Ovary (tissue), 9 donors: ENCODE results near the gene SNTA1. TPM values are rescaled to one million over a fixed set of nuclear protein-coding genes. Genes with fewer than 3 reads are reported as not detected.

Source experiments
- DNase-seq, 5 donors: peaks; one replicate each; pipeline ENCODE4 v3.0.0-alpha.2; 2019 to 2020
- H3K27ac ChIP-seq, 2 donors: fragments of 200-600 bp; one replicate each; pipeline versions ENCODE4 v1.5.1 to v1.8.0; 2019 to 2022
- H3K27me3 ChIP-seq: fragments of 200-600 bp; one replicate; pipeline ENCODE4 v1.8.0; 2022
- H3K36me3 ChIP-seq: fragments of 200-600 bp; sonication (generic); one replicate; pipeline ENCODE4 v1.5.1; 2019
- H3K4me1 ChIP-seq: one replicate; pipeline ENCODE4 v1.8.1; 2013; ENCODE audit warnings: mild to moderate bottlenecking, moderate library complexity; ENCODE audit not compliant: insufficient read depth
- H3K4me3 ChIP-seq: fragments of 200-600 bp; sonication (generic); one replicate; pipeline ENCODE4 v1.5.1; 2017
- H3K9me3 ChIP-seq, 2 donors: fragments of 200-600 bp in 1 of 2; sonication (generic) in 1 of 2; one replicate each; pipeline versions ENCODE4 v1.5.1 to v1.8.1; 2013 to 2019; ENCODE audit warnings: mild to moderate bottlenecking in 1 of 2, moderate library complexity in 1 of 2
- CTCF ChIP-seq, 3 donors: fragments of 450-650 bp in 2 of 3; fragments of 200-600 bp in 1 of 3; IDR thresholded peaks; one replicate each; pipeline versions ENCODE4 v1.5.1 to v1.8.0; 2016 to 2022; ENCODE audit warnings: antibody characterized with exemption in 3 of 3, mild to moderate bottlenecking in 1 of 3
- EP300 ChIP-seq: sonication (generic); formaldehyde crosslinking; IDR thresholded peaks from one replicate; pipeline ENCODE4 v1.6.1; 2017; ENCODE audit warnings: antibody characterized with exemption
- POLR2A ChIP-seq: fragments of 450-650 bp; IDR thresholded peaks from one replicate; pipeline ENCODE4 v1.6.1; 2017; ENCODE audit warnings: antibody characterized with exemption, mild to moderate bottlenecking, moderate library complexity
- WGBS, 3 donors: extraction: QIAGEN DNeasy Blood & Tissue Kit in 1 of 3; methylation state at CpG; one replicate each; pipeline versions ENCODE4 v1.1.5 to v1.1.7; 2013 to 2017; 5-methylcytosine and 5-hydroxymethylcytosine counted together
- intact Hi-C, 4 donors: fragments of 100-400 bp; cut with DNase I; formaldehyde crosslinking; loops; one replicate each; pipeline versions ENCODE4 v1.11.0 to v1.15.1; 2022 to 2023
- polyA plus RNA-seq, 2 donors: library from polyadenylated mRNA; stranded (reverse); fragments of 200-250 nt in 1 of 2; fragments of 350-450 nt in 1 of 2; fragmentation: Illumina TruSeq in 1 of 2; extraction: RNeasy Lipid Tissue Mini Kit (QIAGEN cat#74804) in 1 of 2; gene quantifications; one replicate each; pipeline ENCODE4 v1.2.3, GENCODE V29; 2013 to 2014
- total RNA-seq, 7 donors: library from RNA; depleted of rRNA in 2 of 7; stranded (reverse); fragments of >200 nt in 2 of 7; fragmentation: NEBNext Ultra II Directional in 3 of 7; extraction: Animal tissue kit (Norgen Biotek cat#: 25700) in 3 of 7; gene quantifications; one replicate each; pipeline versions ENCODE4 v1.1.0 to v1.2.4, GENCODE V29; 2016 to 2023
- donor health status: DM: no; HTN: no; CAD: no; lungs with moderate emphysema.
- donor health status: DM: no; HTN: no; CAD: no.
- donor health status: Bipolar disorder and iron deficiency.
- donor health status: DM: yes; HTN: yes; CAD: no.
- donor health status: DM: no; HTN: no; CAD: no.
- donor health status: DM: yes; HTN: yes; CAD: no.

SNTA1 gene
- total and polyA plus RNA-seq, 9 donors = 6.3 to 31.5 (median 20.2) TPM

- no peaks in the 10 kb centered on the region for H3K4me1 ChIP-seq
- no peaks in the 10 kb centered on the region for H3K27me3 ChIP-seq
- no peak for TF ChIP-seq CTCF (IDR thresholded peaks at IDR 0.05)
- TF ChIP-seq EP300 = no peak
- no peak for TF ChIP-seq POLR2A
- WGBS, 3 donors = 72% methylated on average over 8 of the region's 8 CpGs
- intact Hi-C loops = loop anchor here in 1 of 4 donors (5.0 kb wide), 1 partner anchor 332 kb away; no protein-coding TSS in a partner anchor
- no peak overlapping the region for H3K4me3 ChIP-seq
- no peaks in the 10 kb centered on the region for H3K9me3 ChIP-seq
- no peak for DNase-seq
- no peaks in the 10 kb centered on the region for H3K36me3 ChIP-seq
- no peak overlapping the region for H3K27ac ChIP-seq
Observed at GRCh38 chr20:33359399-33360261, 83.9 kb downstream of the SNTA1 start.

Other genes with a start within 250 kb of the SNTA1 start
- gene BPIFA3, start 226.4 kb downstream of the SNTA1 start, total RNA-seq = not detected
- gene BPIFA3, start 226.4 kb downstream of the SNTA1 start, polyA plus RNA-seq = not detected
- gene BPIFA1, start 207.8 kb downstream of the SNTA1 start, total RNA-seq = not detected
- not detected for gene BPIFA1, start 207.8 kb downstream of the SNTA1 start, polyA plus RNA-seq
- under 1 TPM in 1 of 7 donors, not detected in 6; 0.15 TPM for gene BPIFB1, start 160.5 kb downstream of the SNTA1 start, total RNA-seq
- not detected for gene BPIFB1, start 160.5 kb downstream of the SNTA1 start, polyA plus RNA-seq
- 10 to 100 TPM; 17.3 to 23.5 (median 19.4) TPM for gene CDK5RAP1, start 42.2 kb downstream of the SNTA1 start, total RNA-seq
- gene CDK5RAP1, start 42.2 kb downstream of the SNTA1 start, polyA plus RNA-seq = 10 to 100 TPM; 18.4 to 31.9 TPM
- gene CBFA2T2, start 46.3 kb upstream of the SNTA1 start, total RNA-seq = 10 to 100 TPM; 11.5 to 29.8 (median 21.5) TPM
- 10 to 100 TPM in 1 of 2 donors, 1 to 10 TPM in 1; 9.4 to 21.2 TPM for gene CBFA2T2, start 46.3 kb upstream of the SNTA1 start, polyA plus RNA-seq
- gene C20orf144, start 218.6 kb upstream of the SNTA1 start, total RNA-seq = under 1 TPM in 1 of 7 donors, not detected in 6; 0.46 TPM
- under 1 TPM in 1 of 2 donors, not detected in 1; 0.05 TPM for gene C20orf144, start 218.6 kb upstream of the SNTA1 start, polyA plus RNA-seq
- 1 to 10 TPM; 1.0 to 2.4 (median 1.7) TPM for gene ACTL10, start 223.2 kb upstream of the SNTA1 start, total RNA-seq
- gene ACTL10, start 223.2 kb upstream of the SNTA1 start, polyA plus RNA-seq = under 1 TPM in 1 of 2 donors, not detected in 1; 0.59 TPM
- gene NECAB3, start 230.7 kb upstream of the SNTA1 start, total RNA-seq = 100 to 1,000 TPM in 4 of 7 donors, 10 to 100 TPM in 3; 74.3 to 166 (median 103) TPM
- gene NECAB3, start 230.7 kb upstream of the SNTA1 start, polyA plus RNA-seq = 10 to 100 TPM in 1 of 2 donors, 1 to 10 TPM in 1; 9.2 to 95.6 TPM
- 1 to 10 TPM; 2.3 to 7.6 (median 3.4) TPM for gene E2F1, start 242.6 kb upstream of the SNTA1 start, total RNA-seq
- 1 to 10 TPM in 1 of 2 donors, under 1 TPM in 1; 0.95 to 4.1 TPM for gene E2F1, start 242.6 kb upstream of the SNTA1 start, polyA plus RNA-seq